GM12878 (cell line): ENCODE results near the gene TIAM1. TPM values are rescaled to one million over a fixed set of nuclear protein-coding genes. Genes with fewer than 3 reads are reported as not detected.

Source experiments
- ATAC-seq: fragments of 200-7000 bp; cut with Tn5 transposase; 3 replicates; pipeline ENCODE4 v1.9.1; 2020; ENCODE audit warnings: mild to moderate bottlenecking, moderate library complexity
- BruUV-seq: library from RNA; stranded (reverse); fragments of 400-500 nt; replicated peaks from 2 replicates; lab custom pipeline; 2021; lab: Mats Ljungman, UMichigan
- CTCF ChIA-PET: fragments of 300-600 bp; sonication (Branson Sonifier 250); formaldehyde crosslinking; extraction: SDS; loops from one replicate; lab custom pipeline; 2021; ENCODE audit warnings: inconsistent platforms; lab: Yijun Ruan, JAX
- POLR2A ChIA-PET: fragments of 350-600 bp; formaldehyde crosslinking; extraction: SDS; loops from one replicate; lab custom pipeline; 2021; ENCODE audit warnings: inconsistent platforms; lab: Charles Lee
- RAD21 ChIA-PET: fragments of 300-600 bp; sonication (Branson Sonifier 250); formaldehyde crosslinking; loops from one replicate; lab custom pipeline; 2023; ENCODE audit warnings: antibody characterized with exemption; ENCODE audit not compliant: unreplicated experiment; lab: Charles Lee
- SMC1A ChIA-PET: fragments of 300-600 bp; sonication (Branson Sonifier 250); formaldehyde crosslinking; loops from one replicate; lab custom pipeline; 2023; ENCODE audit not compliant: unreplicated experiment, uncharacterized antibody; lab: Charles Lee
- DNase-seq: peaks from one replicate; pipeline ENCODE4 v3.0.0-alpha.2; 2011; ENCODE audit warnings: low read depth, low spot score
- FAIRE-seq: peaks from 3 replicates; lab custom pipeline; 2011; peaks lifted over from hg19 to GRCh38; lab: Jason Lieb, UNC
- H2AFZ ChIP-seq: 2 replicates; pipeline ENCODE4 v1.6.0; 2011; ENCODE audit warnings: low read depth, low read length, control low read depth; ENCODE audit not compliant: control insufficient read depth
- H3K27ac ChIP-seq: 2 replicates; pipeline ENCODE4 v1.5.1; 2011; ENCODE audit warnings: control low read depth; ENCODE audit not compliant: control insufficient read depth, insufficient read depth
- H3K27me3 ChIP-seq, 2 experiments: replicated peaks in 1 of 2; 2 replicates each; pipeline versions ENCODE4 v1.6.0 to v1.6.1; 2011; ENCODE audit warnings: low read length in 1 of 2; ENCODE audit not compliant: control insufficient read depth in 2 of 2, insufficient read depth in 2 of 2
- H3K36me3 ChIP-seq, 2 experiments: 2 replicates each; pipeline ENCODE4 v1.5.1; 2011; ENCODE audit warnings: low read length in 1 of 2; ENCODE audit not compliant: control insufficient read depth in 2 of 2, insufficient read depth in 2 of 2
- H3K4me1 ChIP-seq: 2 replicates; pipeline ENCODE4 v1.6.1; 2011; ENCODE audit warnings: mild to moderate bottlenecking, low read length, moderate library complexity, mixed read lengths; ENCODE audit not compliant: control insufficient read depth, insufficient read depth
- H3K4me2 ChIP-seq: 2 replicates; pipeline ENCODE4 v1.6.0; 2011; ENCODE audit warnings: control low read depth; ENCODE audit not compliant: control insufficient read depth, insufficient read depth
- H3K4me3 ChIP-seq: fragments of 200-600 bp; sonication (generic); 2 replicates; pipeline ENCODE4 v1.5.1; 2016
- H3K79me2 ChIP-seq: 2 replicates; pipeline ENCODE4 v1.6.0; 2011; ENCODE audit warnings: low read length; ENCODE audit not compliant: control insufficient read depth, insufficient read depth
- H3K9ac ChIP-seq: 2 replicates; pipeline ENCODE4 v1.8.0; 2011; ENCODE audit warnings: low read length, control low read depth, mixed read lengths; ENCODE audit not compliant: control insufficient read depth, insufficient read depth
- H3K9me3 ChIP-seq: replicated peaks from 3 replicates; pipeline ENCODE4 v1.5.1; 2011; ENCODE audit warnings: mild to moderate bottlenecking, low read length; ENCODE audit not compliant: control insufficient read depth, insufficient read depth
- H4K20me1 ChIP-seq: 2 replicates; pipeline ENCODE4 v1.6.0; 2011; ENCODE audit not compliant: control insufficient read depth, insufficient read depth
- ATF7 ChIP-seq: fragments of 450-650 bp; IDR thresholded peaks from 2 replicates; pipeline ENCODE4 v1.6.1; 2016; ENCODE audit warnings: low read depth, mild to moderate bottlenecking
- BCL11A ChIP-seq: IDR thresholded peaks from 2 replicates; pipeline ENCODE4 v1.6.1; 2011; ENCODE audit warnings: low read depth, low read length
- BCL3 ChIP-seq: IDR thresholded peaks from 2 replicates; pipeline ENCODE4 v1.6.1; 2011; ENCODE audit warnings: borderline replicate concordance, low read depth, mild to moderate bottlenecking, moderate library complexity, low read length; ENCODE audit not compliant: insufficient read depth, poor library complexity, severe bottlenecking
- BHLHE40 ChIP-seq, 2 experiments: fragments of 450-650 bp in 1 of 2; IDR thresholded peaks; 2 replicates each; pipeline ENCODE4 v1.6.1; 2011 to 2017; ENCODE audit warnings: low read depth in 2 of 2, borderline replicate concordance in 1 of 2, improper control_type of control experiment in 1 of 2, low read length in 1 of 2, mild to moderate bottlenecking in 1 of 2
- EP300 ChIP-seq, 2 experiments: fragments of 150-350 bp in 1 of 2; IDR thresholded peaks; 2 replicates each; pipeline ENCODE4 v1.6.1; 2011 to 2012; ENCODE audit warnings: low read depth in 2 of 2, low read length in 2 of 2, borderline replicate concordance in 1 of 2, improper control_type of control experiment in 1 of 2, inconsistent platforms in 1 of 2; ENCODE audit not compliant: control insufficient read depth in 1 of 2
- IKZF1 ChIP-seq: fragments of 450-650 bp; conservative IDR thresholded peaks from 2 replicates; pipeline ENCODE4 v1.6.1; 2017; ENCODE audit warnings: antibody characterized with exemption, mild to moderate bottlenecking
- IKZF2 ChIP-seq, 2 experiments: fragments of 450-650 bp; IDR thresholded peaks; 2 replicates each; pipeline ENCODE4 v1.6.1; 2017; ENCODE audit warnings: mild to moderate bottlenecking in 2 of 2, moderate library complexity in 2 of 2
- JUND ChIP-seq: IDR thresholded peaks from 2 replicates; pipeline ENCODE4 v1.6.1; 2012; ENCODE audit warnings: low read depth, mild to moderate bottlenecking, low read length, improper control_type of control experiment, moderate library complexity
- MAX ChIP-seq: IDR thresholded peaks from 2 replicates; pipeline ENCODE4 v1.6.1; 2012; ENCODE audit warnings: low read depth, low read length, improper control_type of control experiment
- MEF2B ChIP-seq: fragments of 450-650 bp; IDR thresholded peaks from 2 replicates; pipeline ENCODE4 v1.6.1; 2018; ENCODE audit warnings: mild to moderate bottlenecking, moderate library complexity; ENCODE audit not compliant: partially characterized antibody, poor library complexity, severe bottlenecking
- MTA2 ChIP-seq: fragments of 450-650 bp; IDR thresholded peaks from 2 replicates; pipeline ENCODE4 v1.6.1; 2016; ENCODE audit warnings: low read depth, mild to moderate bottlenecking, moderate library complexity
- MTA3 ChIP-seq: IDR thresholded peaks from 2 replicates; pipeline ENCODE4 v1.6.1; 2012; ENCODE audit warnings: low read length, inconsistent platforms, borderline replicate concordance
- NBN ChIP-seq: fragments of 450-650 bp; IDR thresholded peaks from 2 replicates; pipeline ENCODE4 v1.6.1; 2016
- PAX5 ChIP-seq: IDR thresholded peaks from 2 replicates; pipeline ENCODE4 v1.6.1; 2011; ENCODE audit warnings: low read depth, low read length, borderline replicate concordance
- RELB ChIP-seq: fragments of 450-650 bp; IDR thresholded peaks from 2 replicates; pipeline ENCODE4 v1.6.1; 2017; ENCODE audit warnings: low read depth, mild to moderate bottlenecking, moderate library complexity
- TCF12 ChIP-seq: IDR thresholded peaks from 2 replicates; pipeline ENCODE4 v1.6.1; 2011; ENCODE audit warnings: low read depth, mild to moderate bottlenecking, low read length
- ZNF384 ChIP-seq: IDR thresholded peaks from 2 replicates; pipeline ENCODE4 v1.6.1; 2012; ENCODE audit warnings: low read depth, mild to moderate bottlenecking, low read length, improper control_type of control experiment, borderline replicate concordance
- WGBS: methylation state at CpG from one replicate; pipeline ENCODE4 v1.1.6; 2016; ENCODE audit warnings: low lambda C conversion rate; ENCODE audit not compliant: insufficient replicate concordance, insufficient coverage; ENCODE audit errors: missing lambda C conversion rate; 5-methylcytosine and 5-hydroxymethylcytosine counted together
- in situ Hi-C: fragments of 300-500 bp; cut with MboI; formaldehyde crosslinking; loops from 9 replicates; pipeline ENCODE4 v1.14.3; 2018; ENCODE audit warnings: mixed read lengths
- intact Hi-C: fragments of 100-400 bp; cut with micrococcal nuclease; formaldehyde crosslinking; loops from one replicate; pipeline ENCODE4 v1.14.2; 2022; ENCODE audit not compliant: unreplicated experiment
- polyA plus RNA-seq, 11 experiments: library from polyadenylated mRNA; depleted of rRNA in 4 of 11; unstranded in 6 of 11; stranded (reverse) in 5 of 11; fragments of >200 nt; fragmentation: Nextera tagmentation in 4 of 11; fragmentation: Illumina TruSeq in 1 of 11; extraction: Ambion mirVana in 4 of 11; extraction: Trizol in 1 of 11; gene quantifications; 1 replicate in 1 of 11; 2 replicates in 10 of 11; pipeline versions ENCODE4 v1.2.1 to v1.2.3, GENCODE V29; 2011 to 2016; ENCODE audit warnings: inconsistent platforms in 2 of 11, missing spikeins in 2 of 11, low read depth in 1 of 11
- total RNA-seq, 4 experiments: library from RNA; depleted of rRNA in 3 of 4; stranded (reverse); fragments of >200 nt in 3 of 4; fragmentation: Illumina TruSeq in 1 of 4; extraction: Trizol in 1 of 4; gene quantifications; 2 replicates each; pipeline versions ENCODE4 v1.2.1 to v1.2.3, GENCODE V29; 2013 to 2021

TIAM1 gene
- total and polyA plus RNA-seq, 10 of the 15 experiments (the other 5 are each of a cell fraction or from before 2014, with no cell fraction given): 0.31 to 35.9 (median 0.78) TPM

- Histone ChIP-seq H2AFZ (no peak overlapping the region), H3K79me2 (no peaks in the 10 kb centered on the region), H3K27ac (no peak overlapping the region), H3K4me3 (no peak overlapping the region), H3K4me1 (no peaks in the 10 kb centered on the region), H3K9me3 (no peaks in the 10 kb centered on the region; the same call in 2 of the 3 replicates), H3K4me2 (no peak overlapping the region), H3K9ac (no peak overlapping the region), H3K27me3 (no peaks in the 10 kb centered on the region), H4K20me1 (no peaks in the 10 kb centered on the region), H3K36me3 (no peaks in the 10 kb centered on the region)
- SMC1A ChIA-PET: interaction anchor here (0.9 to 3.0 kb wide), 4 partner anchors 9 to 164 kb away, joined by 3 to 13 read pairs (median 5); partner anchors contain the start of gene TIAM1
- POLR2A ChIA-PET: no interaction called here
- intact Hi-C loops: loop anchor here (1.0 to 2.0 kb wide), 2 partner anchors 56 to 154 kb away; no protein-coding TSS in a partner anchor
- in situ Hi-C loops: no loop called here
- CTCF ChIA-PET: interaction anchor here (0.6 to 1.4 kb wide), 4 partner anchors 50 to 163 kb away, joined by 3 read pairs; no protein-coding TSS in a partner anchor
- no TSS peak for BruUV-seq
- ATAC-seq (peak; percentile 92), FAIRE-seq (no peak), DNase-seq (peak; percentile 51)
- 25% methylated on average over 10 of the region's 10 CpGs for WGBS
- RAD21 ChIA-PET: interaction anchor here (0.7 to 1.4 kb wide), 3 partner anchors 45 to 202 kb away, joined by 3 read pairs; no protein-coding TSS in a partner anchor
- TF ChIP-seq MTA3 (no peak), JUND (0 out of 2 replicates have a peak, but pooled peaks have one; percentile 5), BHLHE40 (IDR thresholded peaks at IDR 0.05; ENCODE audit: borderline replicate concordance in 1 of 2, low read depth in 2 of 2, low read length in 1 of 2) (peak; percentile 9 to 39; a peak in 2 of 4 replicates), ZNF384 (peak; percentile 59; the same call in 1 of the 2 replicates), IKZF1 (peak; percentile 81), BCL11A (0 out of 2 replicates have a peak, but pooled peaks have one; percentile 21), EP300 (IDR thresholded peaks at IDR 0.05; ENCODE audit: borderline replicate concordance in 1 of 2, control insufficient read depth in 1 of 2, low read depth in 2 of 2, low read length in 2 of 2) (peak in 1 of 2 experiments; percentile 31; a peak in 1 of 4 replicates), RELB (peak; percentile 56; the same call in 1 of the 2 replicates), TCF12 (0 out of 2 replicates have a peak, but pooled peaks have one; percentile 3), ATF7 (peak; percentile 24; the same call in 1 of the 2 replicates), PAX5 (peak; percentile 59; the same call in 1 of the 2 replicates), MTA2 (peak; percentile 67), IKZF2 (IDR thresholded peaks at IDR 0.05) (peak; percentile 68 to 79), BCL3 (no peak), NBN (0 out of 2 replicates have a peak, but pooled peaks have one; percentile 34), MEF2B (peak; percentile 42), MAX (no peak)
Measured at GRCh38 chr21:31354604-31355443, 10.8 kb upstream of the TIAM1 start.
